ENCODE results near the gene KCTD1.
"Not testable (repeated sequence)": the region's sequence is repeated elsewhere in the genome, so short reads cannot be mapped to it uniquely, and the experiment has no call there.

Gene KCTD1

GRCh38 chr18:26440644-26441043, 107.7 kb downstream of the KCTD1 start:
- no peak for DNase-seq (ENCODE audit: extremely low read depth, low read depth)
- no peak for TF ChIP-seq CTCF (IDR thresholded peaks at IDR 0.05; ENCODE audit: low read depth, low read length, missing control alignments)
- H3K4me3 ChIP-seq (replicated peaks; ENCODE audit: low read depth, low read length) = no peak overlapping the region

GRCh38 chr18:26439537-26439936, 108.8 kb downstream of the KCTD1 start:
- no peak for TF ChIP-seq CTCF (IDR thresholded peaks at IDR 0.05; ENCODE audit: low read depth, low read length, missing control alignments)
- no peak for DNase-seq (ENCODE audit: extremely low read depth, low read depth)
- no peak overlapping the region for H3K4me3 ChIP-seq (replicated peaks; ENCODE audit: low read depth, low read length)

- H3K4me3 ChIP-seq (replicated peaks; ENCODE audit: low read depth, low read length) = no peak overlapping the region
- no peak for TF ChIP-seq CTCF (IDR thresholded peaks at IDR 0.05; ENCODE audit: low read depth, low read length, missing control alignments)
- DNase-seq (ENCODE audit: extremely low read depth, low read depth) = no peak
Measured at GRCh38 chr18:26438980-26439379, 109.4 kb downstream of the KCTD1 start.

- H3K4me3 ChIP-seq (replicated peaks; ENCODE audit: low read depth, low read length); DNase-seq (ENCODE audit: extremely low read depth, low read depth): not testable (repeated sequence)
Measured at GRCh38 chr18:26437634-26438033, 110.7 kb downstream of the KCTD1 start.

- H3K4me3 ChIP-seq (replicated peaks; ENCODE audit: low read depth, low read length) = no peak overlapping the region
- DNase-seq (ENCODE audit: extremely low read depth, low read depth) = peak; percentile 48
- TF ChIP-seq CTCF (IDR thresholded peaks at IDR 0.05; ENCODE audit: low read depth, low read length, missing control alignments) = no peak
Measured at GRCh38 chr18:26436176-26437051, 111.9 kb downstream of the KCTD1 start.

GRCh38 chr18:26435415-26436095, 112.8 kb downstream of the KCTD1 start:
- DNase-seq (ENCODE audit: extremely low read depth, low read depth) = no peak
- no peak for TF ChIP-seq CTCF (IDR thresholded peaks at IDR 0.05; ENCODE audit: low read depth, low read length, missing control alignments)
- H3K4me3 ChIP-seq (replicated peaks; ENCODE audit: low read depth, low read length) = no peak overlapping the region

- no peak for DNase-seq (ENCODE audit: extremely low read depth, low read depth)
- no peak overlapping the region for H3K4me3 ChIP-seq (replicated peaks; ENCODE audit: low read depth, low read length)
- no peak for TF ChIP-seq CTCF (IDR thresholded peaks at IDR 0.05; ENCODE audit: low read depth, low read length, missing control alignments)
Measured at GRCh38 chr18:26434887-26435286, 113.5 kb downstream of the KCTD1 start.

Measured in HFF-Myc (cell line).